ENCODE results near the gene IPCEF1.

DNA sequence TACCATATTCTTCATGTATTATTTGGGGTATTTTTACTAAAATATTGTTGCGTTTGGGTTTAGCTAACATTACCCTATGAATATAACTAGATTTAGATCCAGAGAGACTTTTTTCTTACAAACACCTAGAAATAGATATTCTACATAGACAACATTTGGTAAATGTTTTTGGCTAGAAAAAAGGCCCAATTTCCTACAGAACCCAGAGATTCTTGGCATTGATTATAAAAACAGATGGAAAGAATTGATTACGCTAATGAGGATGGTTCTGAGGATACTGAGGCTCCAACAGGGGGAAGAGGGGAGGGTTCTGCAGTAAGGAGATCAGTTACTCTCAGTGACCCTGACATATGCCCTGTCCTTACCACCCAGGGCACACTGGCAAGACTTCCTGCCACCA, 123.2 kb downstream of the IPCEF1 start:
- TF ChIP-seq, protein P1, sequence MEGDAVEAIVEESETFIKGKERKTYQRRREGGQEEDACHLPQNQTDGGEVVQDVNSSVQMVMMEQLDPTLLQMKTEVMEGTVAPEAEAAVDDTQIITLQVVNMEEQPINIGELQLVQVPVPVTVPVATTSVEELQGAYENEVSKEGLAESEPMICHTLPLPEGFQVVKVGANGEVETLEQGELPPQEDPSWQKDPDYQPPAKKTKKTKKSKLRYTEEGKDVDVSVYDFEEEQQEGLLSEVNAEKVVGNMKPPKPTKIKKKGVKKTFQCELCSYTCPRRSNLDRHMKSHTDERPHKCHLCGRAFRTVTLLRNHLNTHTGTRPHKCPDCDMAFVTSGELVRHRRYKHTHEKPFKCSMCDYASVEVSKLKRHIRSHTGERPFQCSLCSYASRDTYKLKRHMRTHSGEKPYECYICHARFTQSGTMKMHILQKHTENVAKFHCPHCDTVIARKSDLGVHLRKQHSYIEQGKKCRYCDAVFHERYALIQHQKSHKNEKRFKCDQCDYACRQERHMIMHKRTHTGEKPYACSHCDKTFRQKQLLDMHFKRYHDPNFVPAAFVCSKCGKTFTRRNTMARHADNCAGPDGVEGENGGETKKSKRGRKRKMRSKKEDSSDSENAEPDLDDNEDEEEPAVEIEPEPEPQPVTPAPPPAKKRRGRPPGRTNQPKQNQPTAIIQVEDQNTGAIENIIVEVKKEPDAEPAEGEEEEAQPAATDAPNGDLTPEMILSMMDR (conservative IDR thresholded peaks at IDR 0.05), result no peak
- no peak for TF ChIP-seq ZFX (IDR thresholded peaks at IDR 0.05)
